ENCODE data around the gene UNC13B.

- TF ChIP-seq ZZZ3 (CRISPR knock-in tag; IDR thresholded peaks at IDR 0.05; ENCODE audit: borderline replicate concordance) (no peak), ATRX (CRISPR knock-in tag; IDR thresholded peaks at IDR 0.05; ENCODE audit: borderline replicate concordance) (no peak), ARHGAP35 (CRISPR knock-in tag; IDR thresholded peaks at IDR 0.05; ENCODE audit: borderline replicate concordance) (no peak), ZNF136 (CRISPR knock-in tag; IDR thresholded peaks at IDR 0.05; ENCODE audit: low read depth) (no peak), TEAD2 (CRISPR knock-in tag; IDR thresholded peaks at IDR 0.05) (no peak), CBX5 (CRISPR knock-in tag; IDR thresholded peaks at IDR 0.05; ENCODE audit: borderline replicate concordance) (no peak), ZNF558 (CRISPR knock-in tag; IDR thresholded peaks at IDR 0.05; ENCODE audit: borderline replicate concordance) (no peak), TAF1 (CRISPR knock-in tag; IDR thresholded peaks at IDR 0.05) (no peak), CCDC6 (CRISPR knock-in tag; IDR thresholded peaks at IDR 0.05) (no peak), PATZ1 (CRISPR knock-in tag; IDR thresholded peaks at IDR 0.05) (no peak), ZNF274 (CRISPR knock-in tag; IDR thresholded peaks at IDR 0.05) (no peak), CREB1 (IDR thresholded peaks at IDR 0.05) (no peak), CREB1 (CRISPR knock-in tag; IDR thresholded peaks at IDR 0.05) (no peak), TOPORS (CRISPR knock-in tag; IDR thresholded peaks at IDR 0.05) (no peak), FOXA1 (IDR thresholded peaks at IDR 0.05) (no peak), FOXA1 (CRISPR knock-in tag; IDR thresholded peaks at IDR 0.05) (no peak)
Measured at GRCh38 chr9:35279946-35280345, 118.1 kb downstream of the UNC13B start.
